ENCODE measurements around the gene FOXO3.

FOXO3 gene

DNA sequence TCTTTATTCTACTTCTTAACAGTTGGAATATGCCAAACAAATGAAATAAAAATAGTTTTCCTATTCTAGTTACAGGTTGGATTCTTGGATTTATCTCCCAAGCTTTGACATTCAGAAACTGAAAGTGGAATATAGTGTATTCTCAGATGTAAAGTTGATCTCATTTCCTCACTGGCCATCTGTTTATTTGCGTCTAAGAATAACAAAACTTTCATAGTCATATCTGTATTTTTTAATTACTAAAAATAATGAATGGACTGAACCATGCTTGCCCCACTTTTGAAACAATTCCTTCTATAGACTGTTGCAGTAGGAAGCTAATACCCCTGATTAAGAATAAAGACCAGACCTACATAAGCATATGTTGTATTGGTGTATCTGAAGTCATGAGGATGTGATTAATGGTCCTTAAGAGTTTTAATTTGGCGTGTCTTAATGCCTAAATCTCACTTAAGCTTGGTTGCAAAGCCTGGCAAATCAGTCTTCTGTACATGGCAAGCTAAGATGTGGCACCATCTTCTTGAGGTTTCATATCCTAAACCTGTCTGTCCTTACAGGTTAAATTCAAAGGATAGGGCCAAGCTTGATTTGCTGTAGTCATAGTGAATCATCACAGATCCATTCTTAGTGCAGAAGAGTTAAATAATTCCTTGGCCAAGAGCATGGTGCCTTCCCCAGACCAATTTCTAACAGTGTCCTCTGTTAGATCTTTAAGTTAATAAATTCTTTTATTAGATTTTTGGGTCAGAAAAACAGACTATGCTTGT, 58.9 kb downstream of the FOXO3 start:
- no peak for DNase-seq
- Histone ChIP-seq H3K9me3 (ENCODE audit: control insufficient read depth, low read length) (no peaks in the 10 kb centered on the region), H4K8ac (ENCODE audit: low read length) (no peak overlapping the region), H3K27ac (ENCODE audit: low read length, poor library complexity, severe bottlenecking) (no peak overlapping the region), H2AFZ (ENCODE audit: low read depth, low read length) (no peak overlapping the region), H3K4me2 (ENCODE audit: low read length, poor library complexity, severe bottlenecking) (no peak overlapping the region), H2BK12ac (ENCODE audit: low read length in 2 of 2) (no peak overlapping the region), H3K14ac (ENCODE audit: low read length in 2 of 2) (no peak overlapping the region), H3K27me3 (ENCODE audit: control insufficient read depth in 1 of 2, insufficient read depth in 1 of 2, low read length in 2 of 2) (no peaks in the 10 kb centered on the region), H2BK15ac (ENCODE audit: low read depth, poor library complexity, severe bottlenecking) (no peak overlapping the region), H3K23ac (ENCODE audit: low read length in 2 of 2) (no peak overlapping the region), H3K36me3 (ENCODE audit: control insufficient read depth in 1 of 2, insufficient read depth in 2 of 2, low read depth in 1 of 2, low read length in 2 of 2) (no peaks in the 10 kb centered on the region), H3K4ac (ENCODE audit: low read depth in 1 of 2, low read length in 2 of 2) (no peak overlapping the region), H2AK5ac (ENCODE audit: low read length, severe bottlenecking) (no peak overlapping the region), H3K18ac (ENCODE audit: low read depth in 1 of 2, low read length in 2 of 2) (peak overlapping the region in 1 of 2 experiments; percentile 50), H3K9ac (ENCODE audit: low read length) (no peak overlapping the region), H3K79me1 (replicated peaks; ENCODE audit: low read length, poor library complexity, severe bottlenecking) (peaks cover 15% of the 10 kb centered on the region), H2BK120ac (ENCODE audit: low read depth, low read length) (no peak overlapping the region), H2BK5ac (ENCODE audit: low read depth, low read length, poor library complexity, severe bottlenecking) (no peak overlapping the region), H4K91ac (ENCODE audit: low read length) (no peak overlapping the region), H3K4me1 (ENCODE audit: control insufficient read depth, insufficient read depth, low read depth, low read length) (peaks cover 16% of the 10 kb centered on the region), H3K4me3 (ENCODE audit: insufficient read depth in 1 of 2, low read depth in 1 of 2, low read length in 2 of 2) (no peak overlapping the region)
- 95% methylated on average over 1 of the region's 2 CpGs for WGBS

DNA sequence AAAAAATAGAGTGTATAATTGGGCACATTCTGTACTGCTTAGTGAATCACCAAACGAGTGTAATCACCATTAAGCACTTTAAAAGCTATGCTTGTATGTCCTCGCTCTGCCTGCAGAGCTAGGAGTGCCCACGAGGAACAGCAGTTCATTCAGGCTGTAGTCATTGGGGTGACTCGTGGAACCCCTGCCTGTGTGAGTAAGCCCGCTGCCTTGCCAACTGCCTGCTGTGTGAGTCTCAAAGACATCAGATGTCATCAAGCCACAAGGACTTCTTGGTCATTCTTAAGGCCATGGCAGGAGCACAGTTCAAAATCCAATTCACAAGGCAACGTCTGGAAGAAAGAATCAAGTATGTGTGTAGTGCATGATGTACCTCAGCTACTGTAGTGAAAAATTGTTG, 60.4 kb downstream of the FOXO3 start:
- no peaks in the 10 kb centered on the region for H3K9me3 ChIP-seq (ENCODE audit: control insufficient read depth, low read length)
- H2BK15ac ChIP-seq (ENCODE audit: low read depth, poor library complexity, severe bottlenecking), result no peak overlapping the region
- H3K27ac ChIP-seq (ENCODE audit: low read length, poor library complexity, severe bottlenecking), result no peak overlapping the region
- no peak overlapping the region for H4K8ac ChIP-seq (ENCODE audit: low read length)
- H2AK5ac ChIP-seq (ENCODE audit: low read length, severe bottlenecking), result no peak overlapping the region
- H3K14ac ChIP-seq (ENCODE audit: low read length in 2 of 2), result no peak overlapping the region
- H2BK120ac ChIP-seq (ENCODE audit: low read depth, low read length), result no peak overlapping the region
- peak overlapping the region; percentile 86 for H3K9ac ChIP-seq (ENCODE audit: low read length)
- peak; percentile 87 for DNase-seq
- H4K91ac ChIP-seq (ENCODE audit: low read length), result no peak overlapping the region
- H3K36me3 ChIP-seq (ENCODE audit: control insufficient read depth in 1 of 2, insufficient read depth in 2 of 2, low read depth in 1 of 2, low read length in 2 of 2), result no peaks in the 10 kb centered on the region
- no peak overlapping the region for H3K4me2 ChIP-seq (ENCODE audit: low read length, poor library complexity, severe bottlenecking)
- no peak overlapping the region for H2AFZ ChIP-seq (ENCODE audit: low read depth, low read length)
- H3K27me3 ChIP-seq (ENCODE audit: control insufficient read depth in 1 of 2, insufficient read depth in 1 of 2, low read length in 2 of 2), result no peaks in the 10 kb centered on the region
- peak overlapping the region in 1 of 2 experiments; percentile 2 for H3K4me3 ChIP-seq (ENCODE audit: insufficient read depth in 1 of 2, low read depth in 1 of 2, low read length in 2 of 2)
- no peak overlapping the region for H3K23ac ChIP-seq (ENCODE audit: low read length in 2 of 2)
- H3K4ac ChIP-seq (ENCODE audit: low read depth in 1 of 2, low read length in 2 of 2), result no peak overlapping the region
- peaks cover 19% of the 10 kb centered on the region for H3K4me1 ChIP-seq (ENCODE audit: control insufficient read depth, insufficient read depth, low read depth, low read length)
- H2BK5ac ChIP-seq (ENCODE audit: low read depth, low read length, poor library complexity, severe bottlenecking), result no peak overlapping the region
- H2BK12ac ChIP-seq (ENCODE audit: low read length in 2 of 2), result no peak overlapping the region
- H3K18ac ChIP-seq (ENCODE audit: low read depth in 1 of 2, low read length in 2 of 2), result no peak overlapping the region
- 47% methylated on average over 6 of the region's 6 CpGs for WGBS
- H3K79me1 ChIP-seq (replicated peaks; ENCODE audit: low read length, poor library complexity, severe bottlenecking), result peaks cover 15% of the 10 kb centered on the region

DNA sequence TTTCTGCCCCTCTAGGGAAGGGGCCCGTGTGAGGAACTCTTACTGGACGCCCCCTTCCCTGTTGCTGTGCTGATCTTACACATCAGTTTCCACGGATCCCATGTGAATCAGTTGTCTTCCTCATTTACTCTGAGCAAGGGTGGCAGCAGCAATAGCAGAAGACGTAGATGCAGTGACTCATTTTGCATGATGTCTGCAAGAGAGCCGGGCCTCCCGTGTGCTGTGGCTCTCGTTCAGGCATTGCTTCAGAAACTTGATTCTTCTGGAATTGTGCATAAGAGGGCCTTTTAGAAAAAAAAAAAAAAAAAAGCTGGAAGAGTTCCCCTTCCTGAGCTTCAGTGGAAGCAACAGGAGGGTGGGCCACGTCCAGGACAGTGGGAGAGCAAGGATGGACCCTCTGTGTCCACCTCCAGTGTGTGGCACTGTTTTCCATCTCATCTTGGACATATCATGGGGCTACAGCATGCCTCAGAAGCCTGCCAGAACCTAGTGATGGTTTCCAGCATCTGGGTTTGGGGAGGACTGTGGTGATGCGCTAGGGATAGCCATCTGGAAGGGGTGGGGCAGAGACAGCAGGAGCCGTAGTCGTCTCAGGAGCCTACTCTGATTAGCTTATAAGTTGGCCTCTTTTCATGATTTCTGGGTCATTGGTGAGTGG, 62.1 kb downstream of the FOXO3 start:
- DNase-seq, result peak; percentile 95
- no peak overlapping the region for H4K91ac ChIP-seq (ENCODE audit: low read length)
- peaks cover 11% of the 10 kb centered on the region for H3K79me1 ChIP-seq (replicated peaks; ENCODE audit: low read length, poor library complexity, severe bottlenecking)
- H3K14ac ChIP-seq (ENCODE audit: low read length in 2 of 2), result no peak overlapping the region
- peak overlapping the region; percentile 86 for H3K9ac ChIP-seq (ENCODE audit: low read length)
- no peak overlapping the region for H2AFZ ChIP-seq (ENCODE audit: low read depth, low read length)
- H3K23ac ChIP-seq (ENCODE audit: low read length in 2 of 2), result no peak overlapping the region
- no peaks in the 10 kb centered on the region for H3K36me3 ChIP-seq (ENCODE audit: control insufficient read depth in 1 of 2, insufficient read depth in 2 of 2, low read depth in 1 of 2, low read length in 2 of 2)
- WGBS, result 37% methylated on average over 11 of the region's 11 CpGs
- H2AK5ac ChIP-seq (ENCODE audit: low read length, severe bottlenecking), result peak overlapping the region; percentile 96
- H2BK15ac ChIP-seq (ENCODE audit: low read depth, poor library complexity, severe bottlenecking), result no peak overlapping the region
- H2BK120ac ChIP-seq (ENCODE audit: low read depth, low read length), result no peak overlapping the region
- H3K27ac ChIP-seq (ENCODE audit: low read length, poor library complexity, severe bottlenecking), result peak overlapping the region; percentile 26
- no peak overlapping the region for H3K4me2 ChIP-seq (ENCODE audit: low read length, poor library complexity, severe bottlenecking)
- H4K8ac ChIP-seq (ENCODE audit: low read length), result peak overlapping the region; percentile 3
- peak overlapping the region; percentile 5 to 37 for H3K18ac ChIP-seq (ENCODE audit: low read depth in 1 of 2, low read length in 2 of 2)
- H2BK5ac ChIP-seq (ENCODE audit: low read depth, low read length, poor library complexity, severe bottlenecking), result no peak overlapping the region
- H3K4me1 ChIP-seq (ENCODE audit: control insufficient read depth, insufficient read depth, low read depth, low read length), result peaks cover 27% of the 10 kb centered on the region
- H2BK12ac ChIP-seq (ENCODE audit: low read length in 2 of 2), result peak overlapping the region in 1 of 2 experiments; percentile 17
- H3K9me3 ChIP-seq (ENCODE audit: control insufficient read depth, low read length), result no peaks in the 10 kb centered on the region
- H3K4ac ChIP-seq (ENCODE audit: low read depth in 1 of 2, low read length in 2 of 2), result no peak overlapping the region
- H3K4me3 ChIP-seq (ENCODE audit: insufficient read depth in 1 of 2, low read depth in 1 of 2, low read length in 2 of 2), result peak overlapping the region in 1 of 2 experiments; percentile 66
- no peaks in the 10 kb centered on the region for H3K27me3 ChIP-seq (ENCODE audit: control insufficient read depth in 1 of 2, insufficient read depth in 1 of 2, low read length in 2 of 2)

DNA sequence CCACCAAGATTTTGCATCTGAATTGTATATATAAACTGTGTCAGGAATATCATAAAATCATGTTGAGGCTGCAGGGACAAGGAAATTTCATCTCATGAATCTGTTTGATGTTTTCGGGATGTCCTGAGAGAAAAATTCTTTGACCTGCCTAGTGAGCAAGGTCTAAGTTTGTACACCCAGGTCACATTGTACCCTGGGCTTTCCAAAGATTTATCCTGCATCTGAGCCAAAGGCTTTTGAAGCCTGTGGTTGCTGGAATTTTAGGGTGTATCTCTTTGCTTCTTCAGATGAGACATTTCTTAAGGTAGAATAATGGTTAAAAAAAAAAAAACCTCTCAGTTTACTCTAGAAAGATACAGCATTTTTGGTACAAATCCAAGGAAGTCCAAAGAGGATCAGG, 63.3 kb downstream of the FOXO3 start:
- Histone ChIP-seq H3K4me2 (ENCODE audit: low read length, poor library complexity, severe bottlenecking) (no peak overlapping the region), H3K27me3 (ENCODE audit: control insufficient read depth in 1 of 2, insufficient read depth in 1 of 2, low read length in 2 of 2) (no peaks in the 10 kb centered on the region), H3K14ac (ENCODE audit: low read length in 2 of 2) (no peak overlapping the region), H3K9ac (ENCODE audit: low read length) (no peak overlapping the region), H4K8ac (ENCODE audit: low read length) (no peak overlapping the region), H3K23ac (ENCODE audit: low read length in 2 of 2) (no peak overlapping the region), H3K9me3 (ENCODE audit: control insufficient read depth, low read length) (no peaks in the 10 kb centered on the region), H2BK5ac (ENCODE audit: low read depth, low read length, poor library complexity, severe bottlenecking) (no peak overlapping the region), H3K27ac (ENCODE audit: low read length, poor library complexity, severe bottlenecking) (no peak overlapping the region), H3K79me1 (replicated peaks; ENCODE audit: low read length, poor library complexity, severe bottlenecking) (peaks cover 8% of the 10 kb centered on the region), H3K4me3 (ENCODE audit: insufficient read depth in 1 of 2, low read depth in 1 of 2, low read length in 2 of 2) (no peak overlapping the region), H2BK12ac (ENCODE audit: low read length in 2 of 2) (no peak overlapping the region), H3K4me1 (ENCODE audit: control insufficient read depth, insufficient read depth, low read depth, low read length) (peaks cover 30% of the 10 kb centered on the region), H2AK5ac (ENCODE audit: low read length, severe bottlenecking) (no peak overlapping the region), H2AFZ (ENCODE audit: low read depth, low read length) (no peak overlapping the region), H3K4ac (ENCODE audit: low read depth in 1 of 2, low read length in 2 of 2) (no peak overlapping the region), H3K36me3 (ENCODE audit: control insufficient read depth in 1 of 2, insufficient read depth in 2 of 2, low read depth in 1 of 2, low read length in 2 of 2) (no peaks in the 10 kb centered on the region), H2BK120ac (ENCODE audit: low read depth, low read length) (no peak overlapping the region), H3K18ac (ENCODE audit: low read depth in 1 of 2, low read length in 2 of 2) (no peak overlapping the region), H4K91ac (ENCODE audit: low read length) (no peak overlapping the region), H2BK15ac (ENCODE audit: low read depth, poor library complexity, severe bottlenecking) (no peak overlapping the region)
- DNase-seq, result no peak
- WGBS, result 96% methylated on average over 1 of the region's 1 CpG
